ENCODE measurements around the gene ASPHD1. TPM values are rescaled to one million over a fixed set of nuclear protein-coding genes. Genes with fewer than 3 reads are reported as not detected.
"Not testable (repeated sequence)": the region's sequence is repeated elsewhere in the genome, so short reads cannot be mapped to it uniquely, and the experiment has no call there.

The ASPHD1 gene
- total and polyA plus RNA-seq, 11 donors = 0.20 to 5.3 (median 0.54) TPM; not detected in 4

DNA sequence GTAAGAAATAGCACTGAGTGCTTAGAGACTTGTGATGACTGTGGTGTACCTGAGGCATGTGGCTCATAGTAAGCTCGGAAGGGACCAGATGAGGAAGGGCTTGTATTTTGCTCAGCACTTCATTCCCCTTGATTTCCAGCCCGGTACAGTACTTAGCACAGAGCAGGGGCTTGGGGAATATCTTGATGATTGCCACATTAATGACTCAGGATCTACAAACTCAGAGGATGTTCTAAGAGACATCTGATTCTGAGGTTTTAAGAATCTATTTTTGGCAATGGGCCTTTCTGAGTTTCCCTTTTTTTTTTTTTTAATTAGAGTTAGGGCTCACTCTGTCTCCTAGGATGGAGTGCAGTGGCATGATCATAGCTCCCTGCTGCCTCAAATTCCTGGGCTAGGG is 9.1 kb downstream of the ASPHD1 start:
- ATAC-seq = no peak
- Histone ChIP-seq H3K27me3 (no peaks in the 10 kb centered on the region), H3K36me3 (peaks cover 0 to 13% (median 0%) of the 10 kb centered on the region in 9 donors), H3K27ac (no peak overlapping the region), H3K9me3 (no peaks in the 10 kb centered on the region), H3K4me3 (no peak overlapping the region), H3K4me1 (no peaks in the 10 kb centered on the region)
- intact Hi-C loops (cut with DNase I) = no loop called here
- TF ChIP-seq, protein P1, sequence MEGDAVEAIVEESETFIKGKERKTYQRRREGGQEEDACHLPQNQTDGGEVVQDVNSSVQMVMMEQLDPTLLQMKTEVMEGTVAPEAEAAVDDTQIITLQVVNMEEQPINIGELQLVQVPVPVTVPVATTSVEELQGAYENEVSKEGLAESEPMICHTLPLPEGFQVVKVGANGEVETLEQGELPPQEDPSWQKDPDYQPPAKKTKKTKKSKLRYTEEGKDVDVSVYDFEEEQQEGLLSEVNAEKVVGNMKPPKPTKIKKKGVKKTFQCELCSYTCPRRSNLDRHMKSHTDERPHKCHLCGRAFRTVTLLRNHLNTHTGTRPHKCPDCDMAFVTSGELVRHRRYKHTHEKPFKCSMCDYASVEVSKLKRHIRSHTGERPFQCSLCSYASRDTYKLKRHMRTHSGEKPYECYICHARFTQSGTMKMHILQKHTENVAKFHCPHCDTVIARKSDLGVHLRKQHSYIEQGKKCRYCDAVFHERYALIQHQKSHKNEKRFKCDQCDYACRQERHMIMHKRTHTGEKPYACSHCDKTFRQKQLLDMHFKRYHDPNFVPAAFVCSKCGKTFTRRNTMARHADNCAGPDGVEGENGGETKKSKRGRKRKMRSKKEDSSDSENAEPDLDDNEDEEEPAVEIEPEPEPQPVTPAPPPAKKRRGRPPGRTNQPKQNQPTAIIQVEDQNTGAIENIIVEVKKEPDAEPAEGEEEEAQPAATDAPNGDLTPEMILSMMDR (IDR thresholded peaks at IDR 0.05) = no peak
- TF ChIP-seq POLR2A (IDR thresholded peaks at IDR 0.05) = no peak
- WGBS, 4 donors = 63 to 81% (median 78%) methylated on average over 2 of the region's 2 CpGs
- no peak for DNase-seq

DNA sequence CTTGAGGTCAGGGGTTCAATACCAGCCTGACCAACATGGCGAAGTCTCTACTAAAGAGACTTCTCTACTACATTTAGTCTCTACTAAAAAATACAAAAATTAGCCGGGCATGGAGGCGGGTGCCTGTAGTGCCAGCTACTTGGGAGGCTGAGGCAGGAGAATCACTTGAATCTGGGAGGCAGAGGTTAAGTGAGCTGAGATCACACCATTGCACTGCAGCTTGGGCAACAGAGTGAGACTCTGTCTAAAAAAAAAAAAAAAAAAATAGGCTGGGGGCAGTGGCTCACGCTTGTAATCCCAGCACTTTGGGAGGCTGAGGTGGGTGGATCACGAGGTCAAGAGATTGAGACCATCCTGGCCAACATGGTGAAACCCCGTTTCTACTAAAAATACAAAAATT is 9.6 kb downstream of the ASPHD1 start:
- 68 to 97% (median 86%) methylated on average over 6 of the region's 6 CpGs for WGBS, 4 donors
- not testable (repeated sequence) for ATAC-seq, H3K27ac ChIP-seq, H3K9me3 ChIP-seq, DNase-seq, H3K4me3 ChIP-seq, H3K4me1 ChIP-seq, H3K27me3 ChIP-seq
- peaks cover 0 to 17% (median 0%) of the 10 kb centered on the region in 9 donors for H3K36me3 ChIP-seq
- intact Hi-C loops (cut with DNase I) = loop anchor here in 1 of 10 donors (10.0 kb wide), 1 partner anchor 55 kb away; no protein-coding TSS in a partner anchor

DNA sequence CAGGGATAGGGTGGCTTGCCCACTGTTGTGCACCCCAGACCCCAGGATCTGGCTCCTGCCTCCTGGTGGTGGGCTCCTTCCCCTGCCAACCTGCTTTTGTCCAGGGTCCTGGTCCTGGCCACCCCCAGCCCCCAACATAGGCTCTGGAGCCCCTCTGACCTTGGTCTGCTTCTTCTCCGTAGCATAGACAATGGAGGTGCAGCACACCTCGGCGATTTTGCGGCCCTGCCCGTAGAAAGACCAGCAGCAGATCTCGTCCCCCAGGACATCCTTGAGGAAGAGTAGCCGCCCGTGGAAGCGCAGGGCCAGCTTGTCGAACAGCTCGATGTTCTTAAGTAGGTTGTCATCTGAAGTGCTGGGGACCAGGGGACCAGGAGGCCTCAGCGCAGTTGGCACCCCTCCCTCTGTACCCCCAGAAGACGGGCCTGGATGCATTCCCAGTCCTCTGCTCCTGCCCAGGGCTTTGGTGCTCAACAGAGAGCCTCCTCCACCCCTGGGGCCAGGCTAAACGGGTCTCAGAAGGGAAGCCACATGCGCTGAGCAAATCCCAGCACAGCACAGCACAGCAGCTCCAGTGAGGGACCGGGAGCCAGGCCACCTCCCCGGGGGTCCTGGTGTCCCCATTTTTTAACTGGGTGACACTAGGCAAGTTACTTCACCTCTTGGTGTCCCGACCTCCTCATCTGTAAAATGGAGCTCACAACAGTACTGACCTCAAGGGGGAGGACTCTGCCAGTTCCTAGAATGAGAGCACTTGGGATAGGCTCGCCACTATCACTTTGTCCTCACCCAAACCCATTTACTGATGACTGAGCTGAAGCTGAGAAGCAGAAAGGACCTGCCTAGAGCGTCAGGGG is 10.8 kb downstream of the ASPHD1 start:
- peak in 2 of 4 donors; percentile 14 to 17 for ATAC-seq
- Histone ChIP-seq H3K27me3 (no peaks in the 10 kb centered on the region), H3K4me1 (no peaks in the 10 kb centered on the region), H3K27ac (no peak overlapping the region), H3K36me3 (peaks cover 0 to 22% (median 4%) of the 10 kb centered on the region in 9 donors), H3K4me3 (no peak overlapping the region), H3K9me3 (no peaks in the 10 kb centered on the region)
- no peak for DNase-seq
- TF ChIP-seq, protein P1 (IDR thresholded peaks at IDR 0.05) = no peak
- TF ChIP-seq POLR2A (IDR thresholded peaks at IDR 0.05) = no peak
- WGBS, 4 donors = 81 to 87% (median 85%) methylated on average over 17 to 20 of the region's 20 CpGs
- intact Hi-C loops (cut with DNase I) = loop anchor here in 1 of 10 donors (10.0 kb wide), 1 partner anchor 56 kb away; no protein-coding TSS in a partner anchor

DNA sequence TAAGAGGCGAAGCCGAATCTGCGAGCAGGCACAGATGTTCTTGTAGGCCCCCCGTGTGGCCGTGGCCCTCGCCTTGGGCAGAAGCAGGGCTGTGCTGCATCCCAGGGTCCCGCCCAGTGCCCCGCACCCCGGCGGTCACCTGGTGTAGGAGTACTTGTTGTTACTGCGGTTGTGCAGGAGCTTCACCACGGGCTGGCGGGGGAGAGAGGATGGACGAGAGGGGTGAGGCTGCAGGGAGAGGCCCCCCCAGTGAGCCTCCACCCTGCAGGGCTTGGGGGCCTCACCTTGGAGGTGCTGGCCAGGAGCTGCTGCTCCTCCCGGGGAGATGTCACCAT is 11.4 kb downstream of the ASPHD1 start:
- ATAC-seq = peak in 1 of 4 donors; percentile 31
- intact Hi-C loops (cut with DNase I) = loop anchor here in 1 of 10 donors (10.0 kb wide), 1 partner anchor 57 kb away; no protein-coding TSS in a partner anchor
- H3K27me3 ChIP-seq = no peaks in the 10 kb centered on the region
- H3K4me1 ChIP-seq = no peaks in the 10 kb centered on the region
- H3K36me3 ChIP-seq = peaks cover 0 to 22% (median 8%) of the 10 kb centered on the region in 9 donors
- no peak overlapping the region for H3K4me3 ChIP-seq
- 72 to 78% (median 76%) methylated on average over 12 to 15 of the region's 15 CpGs for WGBS, 4 donors
- no peak overlapping the region for H3K27ac ChIP-seq
- DNase-seq = no peak
- H3K9me3 ChIP-seq = no peaks in the 10 kb centered on the region
- TF ChIP-seq, protein P1 (IDR thresholded peaks at IDR 0.05) = no peak
- no peak for TF ChIP-seq POLR2A (IDR thresholded peaks at IDR 0.05)

Data from heart left ventricle (tissue), 16 donors.